MCF 10A (cell line): ENCODE measurements around the gene EHD1. TPM values are rescaled to one million over a fixed set of nuclear protein-coding genes. Genes with fewer than 3 reads are reported as not detected.

Experiments
- BruUV-seq: library from RNA; stranded (reverse); fragments of 400-500 nt; replicated peaks from 2 replicates; lab custom pipeline; 2021; lab: Mats Ljungman, UMichigan
- CTCF ChIA-PET: fragments of 300-600 bp; sonication (Branson Sonifier 250); formaldehyde crosslinking; extraction: SDS; loops from one replicate; lab custom pipeline; 2021; ENCODE audit warnings: antibody characterized with exemption, inconsistent platforms; lab: Yijun Ruan, JAX
- POLR2A ChIA-PET: fragments of 300-600, 350-650 bp; sonication (Branson Sonifier 250); formaldehyde crosslinking; extraction: SDS; loops from one replicate; lab custom pipeline; 2020; ENCODE audit warnings: antibody characterized with exemption, inconsistent platforms; lab: Yijun Ruan, JAX
- DNase-seq: peaks from one replicate; pipeline ENCODE4 v3.0.0-alpha.2; 2018; ENCODE audit not compliant: unreplicated experiment
- H3K27ac Mint-ChIP-seq: one replicate; pipeline ENCODE4 v1.8.0; 2022; ENCODE audit warnings: mild to moderate bottlenecking, low read depth, mixed read lengths; ENCODE audit not compliant: unreplicated experiment
- H3K27me3 Mint-ChIP-seq: one replicate; pipeline ENCODE4 v1.8.0; 2022; ENCODE audit warnings: mixed read lengths; ENCODE audit not compliant: insufficient read depth, unreplicated experiment
- H3K36me3 Mint-ChIP-seq: one replicate; pipeline ENCODE4 v1.8.0; 2022; ENCODE audit warnings: mild to moderate bottlenecking, moderate library complexity, mixed read lengths; ENCODE audit not compliant: insufficient read depth, unreplicated experiment
- H3K4me1 Mint-ChIP-seq: one replicate; pipeline ENCODE4 v1.8.0; 2022; ENCODE audit warnings: mixed read lengths; ENCODE audit not compliant: insufficient read depth, unreplicated experiment
- H3K4me3 Mint-ChIP-seq: one replicate; pipeline ENCODE4 v1.8.0; 2022; ENCODE audit warnings: mild to moderate bottlenecking, moderate library complexity, mixed read lengths; ENCODE audit not compliant: unreplicated experiment
- H3K9me3 Mint-ChIP-seq: one replicate; pipeline ENCODE4 v1.8.0; 2022; ENCODE audit warnings: mixed read lengths; ENCODE audit not compliant: unreplicated experiment
- intact Hi-C: fragments of 100-400 bp; cut with micrococcal nuclease; formaldehyde crosslinking; loops from 2 replicates; pipeline ENCODE4 v1.14.1; 2022
- total RNA-seq: library from RNA; stranded (reverse); gene quantifications from 2 replicates; pipeline ENCODE4 v1.2.3, GENCODE V29; 2022
- TF ChIP-seq, protein P1 (sequence below): fragments of 200-600 bp; IDR thresholded peaks from one replicate; pipeline ENCODE4 v1.8.0; 2022; ENCODE audit warnings: antibody characterized with exemption, mild to moderate bottlenecking; ENCODE audit not compliant: unreplicated experiment

The EHD1 gene
- total RNA-seq, 1 experiment from 2014 or later, result 80.6 TPM

DNA sequence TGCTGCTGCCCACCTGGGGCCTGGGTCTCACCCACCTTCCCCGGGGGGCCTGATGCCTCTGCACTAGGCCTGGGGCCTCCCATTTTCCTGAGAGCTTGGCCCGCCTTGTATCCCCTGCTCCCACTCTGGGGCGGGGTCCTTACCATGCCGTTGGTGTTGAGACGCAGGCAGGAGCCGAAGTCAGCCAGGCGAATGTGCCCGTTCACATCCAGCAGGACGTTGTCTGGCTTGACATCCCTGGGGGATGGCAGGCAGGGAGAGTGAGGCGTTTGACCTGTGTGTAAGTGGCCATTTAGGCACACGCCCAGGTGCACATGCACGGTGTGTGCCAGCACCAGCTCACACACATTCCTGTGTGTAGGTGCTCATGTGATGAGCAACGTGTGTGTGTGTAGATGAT, 39.1 kb downstream of the EHD1 start:
- CTCF ChIA-PET, result interaction anchor here (0.6 to 0.9 kb wide), 2 partner anchors 46 to 49 kb away, joined by 3 to 4 read pairs; no protein-coding TSS in a partner anchor
- POLR2A ChIA-PET, result no interaction called here

DNA sequence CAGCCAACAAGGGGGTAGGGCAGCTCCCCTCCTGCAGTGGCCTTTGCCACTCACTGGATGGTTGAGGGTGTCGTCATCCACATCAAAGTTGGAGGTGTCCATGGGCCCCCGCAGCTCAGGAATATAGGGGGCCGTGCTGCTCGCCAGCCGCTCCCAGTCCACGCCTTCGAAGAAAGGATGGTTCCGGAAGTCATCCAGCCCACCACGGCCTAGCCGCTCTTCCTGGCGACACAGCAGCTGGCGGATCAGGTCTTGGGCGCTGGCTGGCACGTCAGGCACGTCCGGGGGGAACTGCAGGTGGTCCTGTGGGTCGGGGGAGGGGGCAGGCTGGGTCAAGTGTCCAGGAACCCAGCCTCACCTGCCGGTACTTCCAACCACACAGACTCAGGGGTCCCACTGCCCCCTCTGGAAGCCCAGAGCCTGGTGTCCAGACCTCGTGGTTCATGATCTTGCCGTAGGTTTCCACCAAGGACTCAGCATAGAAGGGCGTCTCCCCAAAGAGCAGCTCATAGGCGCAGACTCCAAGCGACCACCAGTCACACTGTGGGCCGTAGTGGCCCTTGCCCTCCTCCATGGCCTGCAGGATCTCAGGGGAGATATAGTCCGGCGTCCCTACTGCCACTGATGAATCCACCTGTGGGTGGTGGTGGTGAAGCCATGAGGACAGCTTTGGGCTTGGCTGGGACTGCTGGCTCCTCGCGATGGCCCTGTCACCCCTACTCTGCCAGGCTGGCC, 39.7 kb downstream of the EHD1 start:
- no peaks in the 10 kb centered on the region for H3K9me3 Mint-ChIP-seq
- BruUV-seq, result no TSS peak
- H3K36me3 Mint-ChIP-seq, result peaks cover 31% of the 10 kb centered on the region
- intact Hi-C loops, result no loop called here
- H3K27me3 Mint-ChIP-seq, result no peaks in the 10 kb centered on the region
- ChIA-PET POLR2A (no interaction called here), CTCF (interaction anchor here (0.6 kb wide), 1 partner anchor 271 kb away, joined by 3 read pairs; no protein-coding TSS in a partner anchor)
- no peak overlapping the region for H3K4me3 Mint-ChIP-seq
- H3K27ac Mint-ChIP-seq, result no peak overlapping the region
- TF ChIP-seq, protein P1, sequence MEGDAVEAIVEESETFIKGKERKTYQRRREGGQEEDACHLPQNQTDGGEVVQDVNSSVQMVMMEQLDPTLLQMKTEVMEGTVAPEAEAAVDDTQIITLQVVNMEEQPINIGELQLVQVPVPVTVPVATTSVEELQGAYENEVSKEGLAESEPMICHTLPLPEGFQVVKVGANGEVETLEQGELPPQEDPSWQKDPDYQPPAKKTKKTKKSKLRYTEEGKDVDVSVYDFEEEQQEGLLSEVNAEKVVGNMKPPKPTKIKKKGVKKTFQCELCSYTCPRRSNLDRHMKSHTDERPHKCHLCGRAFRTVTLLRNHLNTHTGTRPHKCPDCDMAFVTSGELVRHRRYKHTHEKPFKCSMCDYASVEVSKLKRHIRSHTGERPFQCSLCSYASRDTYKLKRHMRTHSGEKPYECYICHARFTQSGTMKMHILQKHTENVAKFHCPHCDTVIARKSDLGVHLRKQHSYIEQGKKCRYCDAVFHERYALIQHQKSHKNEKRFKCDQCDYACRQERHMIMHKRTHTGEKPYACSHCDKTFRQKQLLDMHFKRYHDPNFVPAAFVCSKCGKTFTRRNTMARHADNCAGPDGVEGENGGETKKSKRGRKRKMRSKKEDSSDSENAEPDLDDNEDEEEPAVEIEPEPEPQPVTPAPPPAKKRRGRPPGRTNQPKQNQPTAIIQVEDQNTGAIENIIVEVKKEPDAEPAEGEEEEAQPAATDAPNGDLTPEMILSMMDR, result no peak
- peaks cover 21% of the 10 kb centered on the region for H3K4me1 Mint-ChIP-seq
- no peak for DNase-seq

More for the DNA sequence above, 39.1 kb downstream of the EHD1 start:
- TF ChIP-seq, protein P1, result no peak
- intact Hi-C loops, result no loop called here
- no TSS peak for BruUV-seq
- Mint-ChIP-seq H3K27me3 (no peaks in the 10 kb centered on the region), H3K36me3 (peaks cover 31% of the 10 kb centered on the region), H3K4me1 (peaks cover 25% of the 10 kb centered on the region), H3K9me3 (no peaks in the 10 kb centered on the region), H3K4me3 (no peak overlapping the region), H3K27ac (no peak overlapping the region)
- DNase-seq, result no peak

DNA sequence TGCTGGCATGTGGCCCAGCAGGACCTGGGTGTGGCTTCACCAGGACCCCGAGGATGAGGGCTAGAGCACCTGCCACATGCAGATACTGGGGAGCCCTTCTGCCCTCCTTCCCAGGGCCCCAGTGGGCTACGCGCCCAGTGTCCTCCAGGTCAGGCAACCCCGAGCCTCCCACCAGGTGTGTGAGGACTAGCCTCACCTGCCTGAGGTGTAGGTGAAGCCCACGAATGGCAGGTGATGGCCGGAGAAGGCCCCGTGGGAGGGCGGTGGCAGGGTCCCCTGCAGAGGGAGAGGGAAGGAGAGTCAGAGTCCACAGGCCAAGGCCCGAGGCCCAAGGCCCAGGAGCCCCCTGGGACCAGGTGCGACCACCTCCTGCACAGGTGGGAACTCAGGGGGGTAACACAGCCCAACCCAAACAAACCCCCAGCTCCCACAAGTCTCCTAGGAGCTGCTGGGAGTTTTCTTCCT, 40.5 kb downstream of the EHD1 start:
- H3K36me3 Mint-ChIP-seq, result peaks cover 26% of the 10 kb centered on the region
- BruUV-seq, result no TSS peak
- TF ChIP-seq, protein P1, result no peak
- ChIA-PET POLR2A (no interaction called here), CTCF (no interaction called here)
- no peaks in the 10 kb centered on the region for H3K27me3 Mint-ChIP-seq
- no peaks in the 10 kb centered on the region for H3K9me3 Mint-ChIP-seq
- no peak for DNase-seq
- peaks cover 13% of the 10 kb centered on the region for H3K4me1 Mint-ChIP-seq
- intact Hi-C loops, result no loop called here
- H3K27ac Mint-ChIP-seq, result no peak overlapping the region
- H3K4me3 Mint-ChIP-seq, result no peak overlapping the region

DNA sequence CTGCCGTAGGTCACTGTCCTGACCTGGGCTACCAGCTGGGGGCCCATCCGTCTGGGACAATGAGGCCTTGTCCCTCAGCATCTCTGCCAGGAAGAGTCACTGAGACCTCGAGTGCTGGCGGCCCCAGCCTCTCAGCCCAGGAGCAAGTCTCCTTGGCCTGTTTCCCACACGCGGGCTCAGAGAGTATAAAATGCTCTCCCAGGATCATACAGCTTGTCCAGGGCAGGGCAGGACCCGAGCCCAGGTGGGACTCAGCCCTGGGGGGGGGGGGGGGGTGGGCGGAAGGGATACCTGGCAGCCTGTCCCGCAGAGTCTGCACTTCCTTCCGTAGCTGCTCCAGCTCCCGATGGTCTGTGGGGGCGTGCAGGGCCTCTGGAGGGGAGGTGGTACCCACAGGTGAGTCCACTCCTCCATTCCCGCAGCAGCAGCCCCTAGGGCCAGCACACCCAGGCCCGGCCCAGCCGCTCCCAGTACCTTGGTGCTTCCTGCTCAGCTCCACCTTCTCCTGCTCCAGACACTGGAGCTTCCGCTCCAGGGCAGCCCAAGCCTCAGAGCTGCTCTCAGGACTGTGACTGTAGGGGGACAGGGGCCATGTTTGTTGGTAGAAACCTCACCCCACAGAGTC, 41.9 kb downstream of the EHD1 start:
- ChIA-PET POLR2A (interaction anchor here (0.5 to 2.4 kb wide), 4 partner anchors 21 to 281 kb away, joined by 3 to 16 read pairs (median 4); partner anchors contain the start of genes SF1 and ZNHIT2), CTCF (interaction anchor here (0.6 to 3.9 kb wide), 5 partner anchors 10 to 509 kb away, joined by 3 to 16 read pairs (median 4); no protein-coding TSS in a partner anchor)
- DNase-seq, result no peak
- no peak overlapping the region for H3K4me3 Mint-ChIP-seq
- intact Hi-C loops, result no loop called here
- peaks cover 22% of the 10 kb centered on the region for H3K36me3 Mint-ChIP-seq
- H3K27ac Mint-ChIP-seq, result no peak overlapping the region
- BruUV-seq, result no TSS peak
- H3K9me3 Mint-ChIP-seq, result no peaks in the 10 kb centered on the region
- peaks cover 10% of the 10 kb centered on the region for H3K4me1 Mint-ChIP-seq
- TF ChIP-seq, protein P1, result no peak
- H3K27me3 Mint-ChIP-seq, result no peaks in the 10 kb centered on the region
